SW 1271 (cell line): ENCODE data around the gene NYAP2.

Experiments
- DNase-seq, 2 experiments: peaks; one replicate each; lab custom pipeline; 2025; lab: John Stamatoyannopoulos, UW

NYAP2 gene

DNA sequence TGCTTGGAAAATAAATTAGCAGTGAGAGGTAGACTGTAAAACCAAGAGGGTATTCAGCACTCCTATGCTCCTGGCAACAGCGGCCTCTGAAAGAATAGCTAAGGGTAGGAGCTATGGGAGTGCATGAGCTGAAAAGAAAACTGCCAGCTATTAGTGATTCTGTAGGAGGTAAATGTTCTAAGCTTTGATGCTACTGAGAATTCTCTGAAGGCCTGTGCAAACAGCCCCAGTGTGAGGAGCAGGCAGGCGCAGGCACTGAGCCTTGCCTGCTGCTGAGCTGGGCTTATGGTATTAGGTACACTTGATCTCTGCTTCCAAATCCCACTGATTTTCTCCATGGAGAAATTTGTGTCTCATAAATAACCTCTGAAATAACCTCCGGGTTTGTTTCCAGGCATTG is 86.7 kb downstream of the NYAP2 start:
- no peak for DNase-seq

DNA sequence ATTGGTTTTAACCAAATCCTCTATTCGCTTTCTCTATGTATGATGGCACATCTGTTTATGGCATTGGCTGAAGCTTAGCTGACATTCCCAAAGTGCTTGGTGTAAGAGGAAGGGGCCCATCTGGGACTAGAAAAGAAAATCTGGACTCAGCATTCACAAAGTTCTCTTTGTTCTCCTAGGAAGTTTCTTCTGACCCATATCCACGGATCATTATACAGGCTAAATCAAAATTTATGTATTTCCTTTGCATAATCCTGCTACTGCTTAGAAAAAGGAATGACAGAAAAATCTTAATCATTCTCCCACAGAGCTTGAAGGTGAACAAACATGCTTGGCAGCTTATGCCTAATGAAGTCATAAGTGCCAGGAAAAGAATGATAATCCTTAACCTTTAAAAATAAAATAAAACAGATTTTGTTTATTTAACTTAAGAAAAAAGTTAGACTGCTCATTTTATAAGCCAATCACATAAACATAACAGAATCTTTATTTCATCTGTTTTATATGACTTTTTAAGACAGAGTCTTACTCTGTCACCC is 88.4 kb downstream of the NYAP2 start:
- DNase-seq: no peak

DNA sequence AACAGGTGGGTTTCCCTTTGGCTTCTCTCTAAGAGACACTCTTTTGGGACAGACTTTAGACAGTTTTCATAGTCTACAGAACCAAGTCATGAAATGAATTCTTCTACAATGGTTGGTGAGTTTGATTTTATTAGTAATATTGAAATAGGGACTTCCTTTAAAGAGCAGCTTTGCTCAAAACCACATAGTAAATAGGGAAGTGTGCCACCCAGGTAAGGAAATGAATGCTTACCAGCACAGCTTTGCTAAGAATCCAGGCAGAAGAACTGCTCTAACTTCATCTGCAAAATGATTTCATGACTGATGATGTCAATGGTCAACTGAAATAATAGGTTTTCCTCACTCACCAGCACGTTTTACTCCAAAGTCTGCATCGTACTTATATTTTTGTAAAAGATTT is 89.2 kb downstream of the NYAP2 start:
- DNase-seq: no peak

DNA sequence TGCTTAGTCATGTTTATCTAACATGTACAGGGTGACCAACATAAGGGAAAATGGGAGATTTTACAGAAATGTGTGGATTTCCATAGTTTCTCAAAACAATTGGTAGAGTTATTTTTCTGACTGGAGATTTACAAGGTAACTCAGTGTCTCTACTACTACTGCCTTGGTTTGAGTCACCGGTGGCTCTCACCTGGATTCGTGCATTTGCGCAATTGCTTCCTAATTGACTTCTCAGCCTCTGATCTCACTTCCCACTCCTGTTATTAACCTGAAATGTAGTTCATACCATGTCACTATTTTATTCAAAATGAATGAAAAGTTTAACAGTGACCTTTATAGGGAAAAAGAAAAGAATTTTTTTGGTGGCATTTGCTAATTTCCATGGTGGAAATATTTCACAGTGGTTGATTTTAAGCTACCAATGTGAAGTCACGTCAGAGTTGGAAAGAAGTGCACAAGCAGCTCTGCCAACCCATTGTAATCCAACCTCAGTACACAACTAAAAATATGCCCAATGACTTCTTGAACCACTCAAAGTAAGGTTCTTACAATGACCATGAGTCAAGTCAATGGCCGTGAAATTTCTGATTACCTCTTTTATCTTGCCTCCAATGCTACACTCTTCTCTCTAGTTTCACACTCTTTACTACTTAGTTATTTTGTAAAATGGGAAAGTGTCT is 94.0 kb downstream of the NYAP2 start:
- DNase-seq: no peak

DNA sequence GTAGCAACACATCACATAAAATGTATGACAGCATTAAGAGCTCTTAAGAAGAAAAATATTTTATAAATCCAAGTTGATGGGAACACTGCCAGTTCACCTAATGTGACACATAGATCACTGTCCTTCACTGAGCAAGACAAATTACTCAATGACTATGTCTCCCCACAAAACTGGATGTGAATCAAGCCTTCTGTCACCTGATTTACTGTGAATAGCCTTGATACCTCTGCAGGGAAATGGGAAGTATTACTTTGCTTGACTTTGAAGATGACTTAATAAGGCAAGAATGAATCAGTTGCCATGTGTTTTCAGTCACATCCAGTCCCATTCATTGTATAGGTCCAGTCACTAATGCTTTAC is 94.6 kb downstream of the NYAP2 start:
- DNase-seq: no peak

DNA sequence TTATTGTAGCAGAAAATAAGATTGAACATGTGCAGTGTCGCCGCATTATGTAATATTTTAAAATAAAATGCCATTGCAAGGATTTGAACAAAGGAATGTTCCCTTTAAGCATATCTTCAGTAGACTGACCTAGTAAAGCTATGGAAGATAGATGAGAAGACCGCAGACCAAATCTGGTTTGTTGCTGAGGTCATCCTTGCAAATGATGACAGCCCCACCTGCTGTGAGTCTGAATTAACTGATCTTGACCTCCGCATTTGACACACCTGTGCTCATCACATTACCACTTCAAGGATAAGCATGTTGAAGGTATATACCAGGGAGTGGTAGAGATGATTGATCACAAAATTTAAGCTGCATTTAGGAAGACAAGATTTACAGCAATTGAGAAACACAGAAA is 96.2 kb downstream of the NYAP2 start:
- DNase-seq: no peak

DNA sequence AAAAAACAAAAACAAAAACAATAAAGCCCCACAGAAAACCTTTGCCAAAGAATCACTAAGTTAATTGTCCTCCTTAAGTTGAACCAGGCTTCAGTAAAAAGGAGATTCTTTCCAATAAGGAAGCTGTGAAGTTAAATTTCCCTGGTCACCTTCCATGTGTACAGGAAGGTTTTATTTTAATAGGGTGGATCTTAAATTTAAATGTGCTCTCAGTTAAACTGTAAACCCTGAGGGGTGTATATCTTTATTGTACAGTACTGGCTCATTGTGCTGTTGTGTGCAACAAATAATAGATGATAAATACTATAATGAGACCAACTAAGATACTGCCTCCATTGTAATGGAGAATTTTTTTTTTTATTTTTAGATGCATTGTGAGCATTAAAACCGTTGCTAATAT is 97.1 kb downstream of the NYAP2 start:
- no peak for DNase-seq

DNA sequence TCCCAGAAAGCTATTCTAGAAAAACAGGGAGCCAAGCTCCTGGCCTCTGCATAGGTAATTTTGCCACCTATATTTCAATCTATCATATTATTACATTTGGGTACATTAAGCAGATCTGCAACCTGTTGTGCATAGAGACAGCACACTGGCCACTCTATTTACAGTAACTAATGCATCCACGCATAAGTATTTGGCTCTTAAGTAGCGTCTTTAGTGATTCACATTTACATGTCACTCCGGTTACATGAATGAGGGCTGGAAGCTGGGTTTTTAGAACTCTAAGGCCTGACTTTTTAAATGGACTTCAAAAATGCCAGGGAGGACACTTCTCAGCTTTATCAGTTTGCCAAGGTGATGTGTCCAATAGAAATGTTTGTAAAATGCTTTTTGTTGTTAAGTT is 97.7 kb downstream of the NYAP2 start:
- DNase-seq: no peak

DNA sequence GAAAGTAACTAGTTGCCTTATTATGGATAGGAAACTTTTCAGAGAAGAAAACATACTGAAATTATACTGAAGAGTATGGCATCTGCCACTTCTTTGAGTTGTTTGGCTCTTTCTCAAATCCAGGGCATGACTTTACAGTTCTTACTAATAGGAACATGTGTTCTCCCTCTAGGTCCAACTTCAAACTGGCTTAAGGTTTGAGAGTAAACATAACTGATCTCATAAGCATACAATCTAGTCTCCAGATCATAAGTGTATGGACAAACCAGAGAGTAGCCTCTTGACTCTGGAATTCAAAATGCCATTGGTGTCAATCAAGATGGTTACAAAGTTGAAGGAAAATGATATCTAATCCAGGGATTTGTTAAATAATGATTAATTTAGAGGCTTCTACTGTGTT is 101.5 kb downstream of the NYAP2 start:
- no peak for DNase-seq

DNA sequence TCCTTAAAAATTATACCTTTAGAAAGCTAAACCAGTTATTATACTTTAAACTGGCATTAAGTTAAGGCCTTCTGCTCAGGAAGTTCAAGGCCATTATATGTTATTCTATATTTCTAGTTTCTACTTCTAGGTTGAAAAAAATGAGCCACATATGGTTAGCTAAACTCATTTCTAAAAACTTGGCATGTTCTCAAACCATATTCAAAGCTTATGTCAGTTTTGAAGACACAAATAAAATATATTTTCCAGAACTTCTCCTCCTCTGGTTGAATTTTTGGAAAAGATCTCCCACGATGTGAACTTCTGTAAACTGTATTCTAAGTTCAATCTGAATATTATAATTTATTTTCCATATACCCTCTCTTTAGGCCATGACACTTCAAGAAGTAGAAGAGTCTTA is 103.5 kb downstream of the NYAP2 start:
- no peak for DNase-seq

DNA sequence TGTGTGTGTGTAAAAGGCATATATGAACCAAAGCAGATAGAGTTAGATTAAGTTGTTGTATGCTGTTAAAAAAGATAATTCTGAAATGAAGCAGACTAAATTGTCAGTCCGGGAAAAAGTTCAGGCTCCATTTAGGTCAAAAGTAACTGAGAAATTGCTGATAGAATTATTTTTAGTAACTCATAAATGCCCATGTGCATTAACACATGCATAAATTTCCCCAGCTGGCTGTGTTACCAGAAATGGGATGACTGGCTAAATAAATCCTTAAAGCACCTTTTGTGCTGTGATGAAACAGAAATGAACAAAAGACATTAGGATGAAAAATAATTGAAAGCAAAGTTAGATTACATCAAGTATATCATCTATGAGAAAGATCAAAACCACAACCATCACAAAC is 111.3 kb downstream of the NYAP2 start:
- DNase-seq: no peak

DNA sequence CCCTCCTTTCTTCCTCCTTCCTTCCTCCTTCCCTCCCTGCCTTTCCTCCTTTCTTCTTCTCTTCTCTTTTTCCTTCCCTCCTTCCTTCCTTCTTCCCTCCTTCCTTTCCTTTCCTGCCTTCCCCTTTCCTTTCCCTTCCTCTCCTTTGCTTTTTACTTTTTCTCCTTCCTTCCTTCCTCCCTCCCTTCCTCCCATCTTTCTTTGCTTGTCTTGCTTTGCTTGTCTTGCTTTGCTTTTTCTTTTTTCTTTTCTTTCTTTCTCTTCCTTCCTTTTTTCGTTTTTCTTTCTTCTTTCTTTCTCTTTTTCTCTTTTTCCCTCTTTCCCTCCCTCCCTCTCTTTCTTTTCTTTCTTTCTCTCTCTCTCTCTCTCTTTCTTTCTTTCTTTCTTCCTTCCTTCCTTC is 113.0 kb downstream of the NYAP2 start:
- no peak for DNase-seq

DNA sequence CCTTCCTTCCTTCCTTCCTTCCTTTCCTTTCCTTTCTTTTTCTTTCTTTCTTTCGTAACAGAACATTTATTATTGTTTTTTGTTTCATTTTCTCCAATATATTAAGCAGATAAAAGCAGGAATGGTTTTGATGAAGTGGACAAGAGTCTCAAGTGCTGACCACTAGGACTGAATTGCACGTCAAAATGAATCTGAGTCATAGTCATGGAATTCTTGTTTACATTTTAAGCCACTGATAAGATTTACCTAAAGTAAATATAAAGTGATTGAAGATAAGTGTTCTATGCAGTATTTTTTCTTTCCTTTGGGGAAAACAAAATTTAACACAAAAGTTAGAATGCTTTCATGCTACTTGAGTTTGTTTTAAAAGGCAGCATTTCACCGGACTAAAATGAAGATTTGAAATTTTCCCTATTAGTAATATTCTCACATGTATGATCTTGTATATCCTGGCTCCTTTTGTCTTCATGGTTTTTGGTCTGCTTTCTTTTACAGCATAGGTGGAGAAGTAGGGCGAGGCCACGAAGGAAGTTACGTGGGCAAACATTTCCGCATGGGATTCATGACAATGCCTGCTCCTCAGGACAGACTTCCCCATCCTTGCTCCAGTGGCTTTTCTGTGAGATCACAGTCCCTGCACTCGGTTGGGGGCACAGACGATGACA is 113.5 kb downstream of the NYAP2 start:
- no peak for DNase-seq

DNA sequence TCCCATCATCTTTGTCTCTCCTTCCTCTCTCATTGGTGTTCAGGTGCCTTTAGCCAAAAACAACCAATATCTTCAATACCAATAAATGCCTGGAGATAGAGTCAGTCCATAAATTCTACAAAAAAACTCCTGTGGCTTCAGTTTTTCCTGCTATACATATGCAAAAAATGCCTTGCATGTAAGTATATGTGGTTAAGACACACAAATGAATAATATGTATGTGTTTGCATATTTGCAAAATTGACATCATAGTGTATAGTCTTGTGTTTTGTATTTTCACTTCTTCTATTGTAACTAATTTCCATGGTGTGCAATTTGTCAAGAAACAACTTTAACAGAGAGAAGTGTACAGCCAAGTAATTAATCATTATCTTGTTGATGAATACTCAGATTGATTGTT is 115.5 kb downstream of the NYAP2 start:
- no peak for DNase-seq

DNA sequence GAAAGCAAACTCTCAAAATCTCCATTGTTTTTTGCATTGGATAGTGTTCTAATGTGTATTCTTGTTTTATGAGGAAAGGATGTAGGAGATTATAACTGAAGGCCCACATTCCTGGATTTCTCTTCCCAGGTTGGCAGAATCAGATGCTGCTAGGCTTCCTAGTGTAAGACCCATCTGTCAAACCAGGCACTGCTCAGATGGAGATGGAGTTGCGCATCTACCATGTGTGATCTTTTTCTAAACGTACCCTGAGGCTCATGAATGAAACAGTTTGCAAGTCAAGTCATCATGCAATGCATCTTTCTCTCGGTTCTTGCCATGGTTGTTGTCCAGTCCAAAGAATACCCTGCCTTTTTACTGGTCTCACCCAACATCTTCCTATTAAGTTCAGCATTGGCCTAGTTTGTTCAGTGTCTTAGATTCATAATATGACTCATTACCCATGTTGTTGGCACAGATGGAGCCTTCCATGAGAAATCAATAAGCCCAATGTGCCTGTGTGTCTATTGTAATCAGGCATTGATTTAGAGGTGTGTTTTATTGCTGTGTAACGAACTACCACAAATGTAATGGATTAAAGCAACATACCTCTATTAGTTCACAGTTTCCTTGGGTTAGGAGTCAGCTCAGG is 127.4 kb downstream of the NYAP2 start:
- no peak for DNase-seq

DNA sequence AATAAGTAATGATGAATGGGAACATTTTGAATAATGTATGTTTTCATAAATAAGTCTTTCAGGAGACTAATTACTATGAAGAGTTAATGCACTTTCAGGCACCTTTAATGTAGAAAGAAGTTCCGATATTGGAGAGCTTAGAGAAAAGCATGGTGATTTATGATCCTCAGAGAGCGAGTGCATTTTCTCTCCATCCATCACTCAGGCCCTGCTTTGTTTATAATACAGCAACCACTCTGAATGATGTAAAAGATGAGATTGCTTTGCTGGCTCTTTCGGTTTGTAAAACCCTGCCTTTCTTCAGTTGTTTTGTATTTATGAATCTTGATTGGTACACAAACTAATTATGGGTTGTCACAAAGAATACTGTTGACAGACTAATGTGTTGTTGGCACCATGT is 132.0 kb downstream of the NYAP2 start:
- DNase-seq: no peak

DNA sequence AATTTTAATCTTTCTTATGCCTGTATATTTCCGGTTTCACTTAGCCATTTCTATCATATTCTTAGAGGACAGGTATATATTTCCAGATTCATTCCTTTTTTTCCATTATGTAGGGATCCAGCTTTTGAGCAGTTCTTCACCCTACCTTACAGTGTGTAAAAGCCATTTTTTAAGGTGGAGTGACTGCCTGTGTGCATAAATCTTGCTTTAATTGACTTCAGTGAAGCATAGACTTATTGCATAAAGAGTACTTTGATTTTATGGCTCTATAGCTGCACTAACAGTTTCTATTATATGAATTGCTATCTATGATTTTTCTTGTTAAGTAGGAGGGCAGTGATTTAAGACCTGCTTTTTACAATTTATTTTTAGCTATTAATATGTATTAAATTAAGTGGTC is 132.6 kb downstream of the NYAP2 start:
- DNase-seq: no peak

DNA sequence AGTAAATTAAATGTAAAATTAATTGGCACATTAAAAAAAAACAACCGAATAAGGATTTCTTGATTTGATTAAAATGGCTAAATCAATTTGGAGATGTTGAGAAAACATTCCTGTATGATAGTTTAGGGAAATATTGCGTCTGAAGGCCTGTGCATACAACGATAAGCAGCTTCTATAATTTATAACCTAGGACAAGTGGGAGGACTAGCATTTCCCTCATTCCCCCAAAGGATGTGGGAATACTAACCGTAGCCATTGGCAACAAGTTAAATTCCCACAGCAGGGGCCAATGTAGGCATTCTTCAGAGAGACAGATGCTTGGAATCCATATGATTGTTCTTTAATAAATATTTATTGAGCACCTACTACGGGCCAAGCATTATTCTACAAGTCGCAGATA is 134.5 kb downstream of the NYAP2 start:
- no peak for DNase-seq

DNA sequence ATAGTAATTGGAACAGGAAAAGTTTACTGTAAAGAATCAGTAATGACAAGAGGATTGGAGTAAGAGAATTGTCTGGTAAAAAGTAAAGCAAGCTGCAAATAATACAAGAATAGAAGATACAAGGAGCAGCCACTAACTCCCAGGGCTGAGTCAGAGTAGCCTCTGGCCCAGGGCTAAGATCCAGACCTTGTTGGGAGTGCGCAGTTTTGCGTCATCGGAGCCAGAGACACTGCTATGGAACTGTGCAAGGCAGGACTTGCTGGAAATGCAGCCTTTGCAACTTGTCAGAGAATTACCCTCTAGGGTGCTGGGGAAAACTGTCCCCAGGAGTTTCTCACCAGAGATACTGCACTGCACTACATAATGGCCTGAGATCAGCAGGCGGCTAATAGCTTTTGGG is 135.2 kb downstream of the NYAP2 start:
- no peak for DNase-seq

DNA sequence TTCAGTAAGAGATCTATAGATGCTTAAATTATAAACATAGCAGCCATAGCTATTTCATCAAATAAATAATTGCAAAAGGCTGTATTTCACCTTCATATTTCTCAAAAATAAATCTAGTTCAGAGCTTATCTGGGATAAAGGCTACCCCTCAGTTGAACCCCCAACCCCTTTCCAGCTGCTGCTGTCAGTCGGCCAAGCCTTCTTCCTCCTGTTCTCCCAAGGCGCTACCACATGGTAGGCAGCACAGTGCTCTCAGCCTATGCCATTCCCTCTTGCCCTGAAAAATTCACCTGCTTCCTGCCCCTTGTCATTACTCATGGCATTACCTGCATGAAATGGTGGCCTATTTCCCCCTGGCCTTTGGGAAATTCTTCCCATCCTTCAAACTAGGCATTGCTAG is 136.5 kb downstream of the NYAP2 start:
- no peak for DNase-seq

DNA sequence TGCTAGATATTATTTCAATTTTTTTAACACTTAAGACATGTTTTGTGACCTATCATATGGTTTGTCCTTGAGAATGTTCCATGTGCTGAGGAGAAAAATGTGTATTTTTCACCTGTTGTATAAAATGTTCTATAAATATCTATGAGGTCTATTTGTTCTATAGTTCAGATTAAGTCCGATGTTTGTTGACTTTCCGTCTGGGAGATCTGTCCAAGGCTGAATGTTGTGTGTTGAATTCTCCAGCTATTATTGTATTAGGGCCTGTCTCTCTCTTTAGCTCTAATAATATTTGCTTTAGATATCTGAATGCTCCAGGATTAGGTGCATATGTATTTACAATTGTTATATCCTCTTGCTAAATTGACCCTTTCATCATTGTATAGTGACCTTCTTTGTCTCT is 144.1 kb downstream of the NYAP2 start:
- DNase-seq: no peak

DNA sequence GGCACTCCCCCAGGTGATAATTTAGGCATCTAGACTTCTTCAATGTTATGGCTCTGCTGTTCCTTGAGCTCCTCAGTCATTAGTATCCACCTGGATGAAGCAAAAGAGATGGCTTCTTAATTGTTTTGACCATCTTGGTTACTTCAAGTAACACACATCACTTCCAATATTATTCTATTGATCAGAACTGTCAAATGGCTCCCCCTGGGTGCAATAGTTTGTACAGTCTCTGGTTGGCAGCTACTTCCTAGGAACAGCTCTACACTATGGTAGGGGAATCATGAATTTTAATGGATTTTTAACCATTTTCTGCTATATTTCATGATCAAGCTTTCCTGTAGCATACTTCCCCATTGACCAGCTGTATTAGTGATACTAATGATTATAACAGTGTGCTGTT is 157.0 kb downstream of the NYAP2 start:
- DNase-seq: no peak

DNA sequence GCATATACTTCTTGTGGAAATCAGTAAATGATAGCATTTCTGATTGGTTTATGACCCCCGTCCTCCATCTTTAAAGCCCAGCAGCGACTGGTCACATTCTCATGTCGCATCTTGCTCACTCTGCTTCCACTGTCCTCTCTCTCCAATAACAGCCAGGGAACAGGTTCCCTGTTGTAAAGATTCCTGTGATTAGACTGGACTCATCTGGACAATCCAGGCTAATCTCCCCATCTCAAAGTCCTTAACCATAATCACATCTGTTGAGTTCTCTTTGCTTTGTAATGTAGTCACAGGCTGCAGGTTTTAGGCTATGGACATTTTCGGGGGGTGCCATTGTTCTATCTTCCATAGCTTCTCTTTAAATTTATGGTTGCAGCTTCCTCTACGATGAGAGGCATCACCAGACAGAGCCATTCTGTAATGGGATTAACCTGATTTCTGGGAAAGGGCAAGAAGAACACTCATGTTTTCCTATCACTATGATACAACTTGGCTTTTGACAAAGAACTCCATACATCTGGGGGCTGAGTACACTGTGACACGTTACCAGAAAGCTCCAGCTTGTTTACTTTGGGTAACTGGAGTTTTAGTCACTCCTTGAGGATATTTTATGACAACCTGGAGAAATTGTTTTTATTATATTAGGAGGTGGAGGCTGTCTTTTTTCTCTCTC is 159.0 kb downstream of the NYAP2 start:
- no peak for DNase-seq
